IPS DF 6.9 (cell line): Measurements from ENCODE around the gene SUSD3.
"Not testable (repeated sequence)": the region's sequence is repeated elsewhere in the genome, so short reads cannot be mapped to it uniquely, and the experiment has no call there.

Experiments
- DNase-seq: peaks from one replicate; pipeline ENCODE4 v3.0.0-alpha.2; 2013; ENCODE audit warnings: low read depth, low spot score
- H3K27ac ChIP-seq: one replicate; pipeline ENCODE4 v1.5.1; 2013; ENCODE audit warnings: low read length, control low read depth
- H3K27me3 ChIP-seq: 2 replicates; pipeline ENCODE4 v1.6.1; 2013; ENCODE audit warnings: mild to moderate bottlenecking, low read length; ENCODE audit not compliant: control insufficient read depth, insufficient read depth
- H3K36me3 ChIP-seq: 2 replicates; pipeline ENCODE4 v1.6.1; 2013; ENCODE audit warnings: low read length; ENCODE audit not compliant: control insufficient read depth, insufficient read depth
- H3K4me1 ChIP-seq: 2 replicates; pipeline ENCODE4 v1.6.1; 2013; ENCODE audit warnings: low read length; ENCODE audit not compliant: control insufficient read depth, insufficient read depth
- H3K4me3 ChIP-seq: 2 replicates; pipeline ENCODE4 v1.5.1; 2013; ENCODE audit warnings: mild to moderate bottlenecking, low read length
- H3K9me3 ChIP-seq: 2 replicates; pipeline ENCODE4 v1.6.1; 2013; ENCODE audit warnings: low read length, inconsistent platforms; ENCODE audit not compliant: control insufficient read depth, insufficient read depth
- WGBS: extraction: QIAGEN DNeasy Blood & Tissue Kit; methylation state at CpG from one replicate; pipeline ENCODE4 v1.1.7; 2013; ENCODE audit warnings: mixed read lengths, missing lambda C conversion rate; ENCODE audit not compliant: insufficient read length, insufficient coverage; 5-methylcytosine and 5-hydroxymethylcytosine counted together

The SUSD3 gene

DNA sequence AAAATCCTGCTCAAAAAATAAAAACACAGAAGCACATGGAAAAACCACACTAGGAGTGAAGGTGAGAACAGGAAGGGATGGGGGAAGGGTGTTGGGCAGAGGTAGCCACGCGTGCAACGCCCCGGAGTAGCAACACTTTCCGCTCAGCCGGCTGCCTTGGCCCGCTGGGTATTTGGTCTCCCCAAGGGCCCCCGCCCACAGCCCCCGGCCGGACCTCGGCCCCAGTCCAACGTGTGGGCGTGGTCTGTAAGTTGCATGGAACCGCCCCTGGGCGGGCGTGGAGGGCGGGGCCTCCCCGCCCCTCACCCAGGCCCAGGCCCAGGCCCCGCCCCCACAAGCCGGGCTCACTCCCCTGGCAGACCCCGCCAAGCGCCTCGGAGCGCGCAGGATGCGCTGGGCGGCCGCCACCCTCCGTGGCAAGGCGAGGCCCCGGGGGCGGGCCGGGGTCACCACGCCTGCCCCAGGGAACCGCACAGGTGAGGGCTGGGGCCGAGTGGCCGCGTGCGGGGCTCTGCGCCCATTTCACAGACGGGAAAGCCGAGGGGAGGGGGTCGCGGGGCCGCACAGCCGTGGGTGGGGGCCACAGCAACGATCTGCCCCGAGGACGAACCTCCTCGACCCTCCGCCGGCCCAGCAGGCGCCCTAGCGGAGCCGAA, at the start of gene SUSD3:
SUSD3 (plus strand) TSS at position 347 of the 656 bp plus-strand sequence; CDS start at position 389, 42 bp downstream.
- WGBS, result no CpG with 5 or more reads among the region's 55 CpGs
- H3K9me3 ChIP-seq, result no peaks in the 10 kb centered on the region
- no peaks in the 10 kb centered on the region for H3K27me3 ChIP-seq
- peaks cover 10% of the 10 kb centered on the region for H3K4me1 ChIP-seq
- H3K27ac ChIP-seq, result no peak within 1 kb of the TSS
- H3K4me3 ChIP-seq, result peak within 1 kb of the TSS; percentile 54; the same call in 1 of the 2 replicates
- peak; percentile 54 for DNase-seq
- H3K36me3 ChIP-seq, result no peaks in the 10 kb centered on the region

DNA sequence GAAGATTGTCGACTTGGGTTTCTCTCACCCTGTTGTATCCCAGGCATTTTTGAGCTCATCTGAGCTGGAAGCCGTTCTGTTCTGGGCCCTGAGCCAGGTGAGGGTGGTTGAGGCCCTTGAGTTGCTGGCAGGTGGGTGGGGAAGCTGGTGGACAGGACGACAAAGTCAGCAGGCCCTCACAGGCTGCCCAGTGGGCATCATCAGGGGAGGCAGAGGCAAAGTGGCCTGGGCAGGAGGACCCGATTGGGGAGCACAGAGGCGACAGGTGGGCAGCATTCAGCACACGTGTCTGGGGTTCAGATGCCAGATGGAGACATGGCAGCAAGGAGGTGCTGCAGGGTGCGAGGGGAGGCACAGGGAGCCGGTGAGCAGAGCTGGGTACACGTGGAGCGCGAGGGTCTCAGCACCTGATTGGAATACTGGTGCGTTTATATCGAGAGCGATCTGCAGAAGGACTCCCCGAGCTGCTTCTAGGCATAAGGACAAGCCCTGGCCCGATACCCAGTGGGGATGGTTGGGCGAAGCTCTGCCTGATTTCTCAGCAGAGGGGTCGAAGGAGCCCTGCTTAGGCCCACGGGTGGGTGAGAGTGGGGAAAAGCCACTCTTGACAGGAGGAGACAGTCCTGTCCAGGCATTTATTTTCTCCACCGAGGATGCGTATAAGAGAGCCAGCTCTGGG, 49.0 kb upstream of the SUSD3 start:
- DNase-seq, result no peak
- WGBS, result no CpG with 5 or more reads among the region's 21 CpGs
- no peak overlapping the region for H3K4me3 ChIP-seq
- H3K27me3 ChIP-seq, result no peaks in the 10 kb centered on the region
- no peak overlapping the region for H3K27ac ChIP-seq
- no peaks in the 10 kb centered on the region for H3K36me3 ChIP-seq
- peaks cover 3% of the 10 kb centered on the region for H3K4me1 ChIP-seq
- no peaks in the 10 kb centered on the region for H3K9me3 ChIP-seq

DNA sequence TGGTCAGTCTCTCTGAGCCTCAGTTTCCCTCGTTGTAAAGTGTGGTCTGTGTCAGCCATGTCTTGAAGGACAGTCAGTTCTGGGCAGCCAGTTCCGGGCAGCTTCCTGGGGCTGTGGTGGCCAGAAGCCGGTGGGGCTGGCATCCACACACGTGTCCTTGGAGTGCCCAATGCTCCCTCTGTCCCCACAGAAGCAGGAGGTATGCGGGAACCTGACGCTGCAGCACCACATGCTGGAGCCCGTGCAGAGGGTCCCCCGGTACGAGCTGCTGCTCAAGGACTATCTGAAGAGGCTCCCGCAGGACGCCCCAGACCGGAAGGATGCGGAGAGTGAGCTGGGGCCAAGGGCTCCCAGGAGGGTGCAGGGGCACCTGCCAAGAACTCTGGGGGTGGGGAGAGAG, 48.4 kb upstream of the SUSD3 start:
- WGBS, result no CpG with 5 or more reads among the region's 13 CpGs
- H3K4me1 ChIP-seq, result peaks cover 3% of the 10 kb centered on the region
- no peaks in the 10 kb centered on the region for H3K27me3 ChIP-seq
- H3K27ac ChIP-seq, result no peak overlapping the region
- no peaks in the 10 kb centered on the region for H3K36me3 ChIP-seq
- no peak for DNase-seq
- H3K9me3 ChIP-seq, result no peaks in the 10 kb centered on the region
- H3K4me3 ChIP-seq, result no peak overlapping the region

- no peak for DNase-seq
- no peak overlapping the region for H3K4me3 ChIP-seq
- WGBS, result no CpG with 5 or more reads among the region's 4 CpGs
- no peaks in the 10 kb centered on the region for H3K36me3 ChIP-seq
- H3K9me3 ChIP-seq, result no peaks in the 10 kb centered on the region
- peaks cover 3% of the 10 kb centered on the region for H3K4me1 ChIP-seq
- H3K27ac ChIP-seq, result no peak overlapping the region
- H3K27me3 ChIP-seq, result no peaks in the 10 kb centered on the region
These were observed 47.8 kb upstream of the SUSD3 start for GRCh38 chr9:93010704-93011103.

- DNase-seq, result no peak
- no peaks in the 10 kb centered on the region for H3K36me3 ChIP-seq
- WGBS, result no CpG with 5 or more reads among the region's 8 CpGs
- H3K27me3 ChIP-seq, result no peaks in the 10 kb centered on the region
- H3K4me3 ChIP-seq, result no peak overlapping the region
- H3K9me3 ChIP-seq, result no peaks in the 10 kb centered on the region
- peaks cover 3% of the 10 kb centered on the region for H3K4me1 ChIP-seq
- no peak overlapping the region for H3K27ac ChIP-seq
These were observed 47.4 kb upstream of the SUSD3 start for GRCh38 chr9:93011114-93011513.

GRCh38 chr9:93012963-93013855, 45.3 kb upstream of the SUSD3 start:
- peaks cover 3% of the 10 kb centered on the region for H3K4me1 ChIP-seq
- no peak for DNase-seq
- H3K27ac ChIP-seq, result no peak overlapping the region
- H3K27me3 ChIP-seq, result no peaks in the 10 kb centered on the region
- H3K36me3 ChIP-seq, result no peaks in the 10 kb centered on the region
- H3K4me3 ChIP-seq, result no peak overlapping the region
- H3K9me3 ChIP-seq, result no peaks in the 10 kb centered on the region
- WGBS, result no CpG with 5 or more reads among the region's 14 CpGs

DNA sequence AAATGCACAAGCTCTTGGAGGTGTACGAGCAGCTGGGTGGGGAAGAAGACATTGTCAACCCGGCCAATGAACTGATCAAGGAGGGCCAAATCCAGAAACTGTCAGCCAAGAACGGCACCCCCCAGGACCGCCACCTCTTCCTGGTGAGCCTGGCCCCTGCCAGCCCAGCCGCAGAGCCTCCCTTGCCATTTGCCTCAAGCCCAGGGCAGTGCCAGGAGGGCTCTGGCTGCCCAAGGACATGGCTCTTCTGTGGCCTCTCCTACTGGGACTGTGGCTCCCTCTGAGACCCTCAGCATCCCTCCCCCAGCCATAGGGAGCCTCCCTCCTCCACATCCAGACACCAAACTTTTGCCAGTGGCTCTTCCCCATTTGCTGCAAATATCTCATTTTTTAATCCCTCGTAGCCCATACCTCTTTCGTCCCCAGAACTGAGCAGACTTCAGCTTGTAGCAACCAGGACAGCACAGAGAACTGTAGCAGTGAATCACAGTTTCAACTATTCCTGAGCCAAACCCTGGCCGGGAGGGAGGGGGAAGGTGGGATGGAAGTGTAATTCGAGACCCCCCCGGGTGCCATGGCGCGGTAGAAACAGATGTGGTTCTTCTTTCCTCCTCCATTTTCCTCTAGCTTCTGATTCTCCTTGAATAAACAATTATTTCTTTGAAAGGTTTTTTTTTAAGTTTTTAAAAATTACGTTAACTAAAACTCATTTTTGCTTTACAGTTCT, 44.5 kb upstream of the SUSD3 start:
- no peak overlapping the region for H3K27ac ChIP-seq
- H3K9me3 ChIP-seq, result no peaks in the 10 kb centered on the region
- H3K27me3 ChIP-seq, result no peaks in the 10 kb centered on the region
- peaks cover 3% of the 10 kb centered on the region for H3K4me1 ChIP-seq
- H3K4me3 ChIP-seq, result no peak overlapping the region
- DNase-seq, result no peak
- no CpG with 5 or more reads among the region's 13 CpGs for WGBS
- no peaks in the 10 kb centered on the region for H3K36me3 ChIP-seq

DNA sequence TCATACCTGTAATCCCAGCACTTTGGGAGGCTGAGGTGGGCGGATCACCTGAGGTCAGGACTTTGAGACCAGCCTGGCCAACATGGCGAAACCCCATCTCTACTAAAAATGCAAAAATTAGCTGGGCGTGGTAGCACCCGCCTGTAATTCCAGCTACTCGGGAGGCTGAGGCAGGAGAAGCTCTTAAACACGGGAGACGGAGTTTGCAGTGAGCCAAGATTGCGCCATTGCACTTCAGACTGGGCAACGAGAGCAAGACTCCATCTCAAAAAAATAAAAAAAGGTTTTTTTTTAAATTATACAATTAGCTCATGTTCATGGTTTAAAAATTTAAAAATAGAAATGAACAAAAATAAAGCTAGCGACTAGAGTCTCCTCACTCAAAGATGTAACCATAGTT, 43.3 kb upstream of the SUSD3 start:
- not testable (repeated sequence) for DNase-seq
- no CpG with 5 or more reads among the region's 10 CpGs for WGBS

DNA sequence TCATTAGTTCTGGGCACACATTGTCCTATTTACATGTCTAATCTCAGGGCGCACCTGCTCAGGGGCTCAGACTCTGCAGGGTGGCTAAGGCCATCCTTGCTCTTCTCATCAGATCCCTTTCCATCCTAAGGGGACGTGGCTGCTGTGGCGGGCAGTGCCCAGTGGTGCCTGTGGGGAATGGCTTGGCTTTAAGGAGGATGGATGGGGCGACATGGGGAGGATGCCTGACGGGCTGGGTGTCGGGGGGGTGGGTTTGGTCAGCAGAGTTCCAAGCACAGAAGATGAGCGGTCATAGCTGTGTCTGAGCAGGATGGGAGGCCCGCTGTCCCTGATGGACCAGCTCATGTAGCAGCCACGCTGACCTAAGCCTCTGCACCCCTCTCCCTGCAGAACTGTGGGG, 40.9 kb upstream of the SUSD3 start:
- no peaks in the 10 kb centered on the region; the same call in 1 of the 2 replicates for H3K36me3 ChIP-seq
- H3K4me1 ChIP-seq, result peaks cover 3% of the 10 kb centered on the region
- no peak for DNase-seq
- H3K27ac ChIP-seq, result no peak overlapping the region
- H3K9me3 ChIP-seq, result no peaks in the 10 kb centered on the region
- no CpG with 5 or more reads among the region's 9 CpGs for WGBS
- H3K4me3 ChIP-seq, result no peak overlapping the region
- no peaks in the 10 kb centered on the region for H3K27me3 ChIP-seq

More for the DNA sequence above, 43.3 kb upstream of the SUSD3 start:
- H3K27ac ChIP-seq, H3K4me1 ChIP-seq, H3K27me3 ChIP-seq, H3K4me3 ChIP-seq, H3K36me3 ChIP-seq, H3K9me3 ChIP-seq: not testable (repeated sequence)

- H3K36me3 ChIP-seq, result no peaks in the 10 kb centered on the region; the same call in 1 of the 2 replicates
- no peaks in the 10 kb centered on the region for H3K4me1 ChIP-seq
- no peaks in the 10 kb centered on the region for H3K27me3 ChIP-seq
- no peaks in the 10 kb centered on the region for H3K9me3 ChIP-seq
- no peak overlapping the region for H3K4me3 ChIP-seq
- WGBS, result no CpG with 5 or more reads among the region's 11 CpGs
- no peak overlapping the region for H3K27ac ChIP-seq
- DNase-seq, result no peak
These were observed 38.4 kb upstream of the SUSD3 start for GRCh38 chr9:93020151-93020550.
